Measurements from ENCODE around the gene PTPRN2. TPM values are rescaled to one million over a fixed set of nuclear protein-coding genes. Genes with fewer than 3 reads are reported as not detected.

Gene PTPRN2
- total and polyA plus RNA-seq, 9 of the 15 experiments (the other 6 are each of a cell fraction or from before 2014, with no cell fraction given): not detected

GRCh38 chr7:158396301-158396905 is 191.2 kb downstream of the PTPRN2 start:
- TF ChIP-seq PKNOX1 (IDR thresholded peaks at IDR 0.05) (no peak), ZNF512 (tag; IDR thresholded peaks at IDR 0.05) (no peak), STAG1 (CRISPR knock-in tag; IDR thresholded peaks at IDR 0.05; ENCODE audit: borderline replicate concordance) (no peak), COPS2 (conservative IDR thresholded peaks at IDR 0.05) (no peak), NFRKB (IDR thresholded peaks at IDR 0.05; ENCODE audit: low read depth) (no peak), U2AF2 (optimal IDR thresholded peaks at IDR 0.05; ENCODE audit: low read depth, low read length) (no peak), JUN (IDR thresholded peaks at IDR 0.05; ENCODE audit: borderline replicate concordance, low read depth, low read length) (no peak), JUN (CRISPR knock-in tag; IDR thresholded peaks at IDR 0.05; ENCODE audit: borderline replicate concordance) (no peak), MTF1 (CRISPR knock-in tag; IDR thresholded peaks at IDR 0.05; ENCODE audit: borderline replicate concordance) (no peak), SRSF7 (optimal IDR thresholded peaks at IDR 0.05; ENCODE audit: low read depth, low read length) (no peak), E2F8 (IDR thresholded peaks at IDR 0.05; ENCODE audit: low read depth, partially characterized antibody) (no peak), ZBTB49 (CRISPR knock-in tag; IDR thresholded peaks at IDR 0.05; ENCODE audit: borderline replicate concordance) (no peak), NR2C2 (CRISPR knock-in tag; IDR thresholded peaks at IDR 0.05) (no peak), NR2C2 (tag; IDR thresholded peaks at IDR 0.05) (no peak)
- no TSS peak for BruUV-seq (replicated peaks)
- Histone ChIP-seq H3K36me3 (ENCODE audit: control insufficient read depth, insufficient read depth, low read length) (no peaks in the 10 kb centered on the region), H4K20me1 (replicated peaks; ENCODE audit: control insufficient read depth, insufficient read depth, low read length) (peaks cover 3% of the 10 kb centered on the region; the same call in 1 of the 2 replicates), H3K27ac (ENCODE audit: extremely low read depth, low read depth, low read length) (no peak overlapping the region), H3K4me1 (replicated peaks in 1 of 2; ENCODE audit: control insufficient read depth in 2 of 2, insufficient read depth in 2 of 2, low read length in 2 of 2) (peaks cover 0 to 8% of the 10 kb centered on the region in 2 experiments; a peak in 2 of 5 replicates), H3K9me1 (ENCODE audit: control insufficient read depth, insufficient read depth, low read length) (no peaks in the 10 kb centered on the region), H3K4me3 (no peak overlapping the region), H3K4me2 (ENCODE audit: insufficient read depth, low read length) (no peak overlapping the region), H3K27me3 (ENCODE audit: control insufficient read depth in 2 of 2, insufficient read depth in 2 of 2, low read length in 2 of 2) (peaks cover 7 to 53% of the 10 kb centered on the region in 2 experiments), H3K9me3 (replicated peaks; ENCODE audit: control insufficient read depth, insufficient read depth, low read depth, low read length) (no peaks in the 10 kb centered on the region; the same call in 1 of the 2 replicates), H3K9ac (ENCODE audit: insufficient read depth in 1 of 2, low read depth in 2 of 2, low read length in 2 of 2) (no peak overlapping the region), H2AFZ (ENCODE audit: low read depth, low read length) (no peak overlapping the region), H3K79me2 (ENCODE audit: control insufficient read depth, insufficient read depth, low read length) (no peaks in the 10 kb centered on the region)
- CTCF ChIA-PET (ENCODE audit: low intra/inter-chr PET ratio): no interaction called here
- FAIRE-seq (no peak), DNase-seq (ENCODE audit: extremely low read depth in 1 of 4, low spot score in 3 of 4) (no peak), ATAC-seq (no peak)
- intact Hi-C loops (cut with micrococcal nuclease): no loop called here
- in situ Hi-C loops (cut with MboI): no loop called here
- POLR2A ChIA-PET: interaction anchor here (0.6 to 0.9 kb wide), 2 partner anchors 9 to 10 kb away, joined by 3 read pairs; no protein-coding TSS in a partner anchor
- under 1% methylated on average over 17 of the region's 17 CpGs for WGBS (ENCODE audit: insufficient coverage, low coverage, missing lambda C conversion rate)
